Measurements from ENCODE around the gene A4GALT.
"Not testable (repeated sequence)": the region's sequence is repeated elsewhere in the genome, so short reads cannot be mapped to it uniquely, and the experiment has no call there.

A4GALT gene

DNA sequence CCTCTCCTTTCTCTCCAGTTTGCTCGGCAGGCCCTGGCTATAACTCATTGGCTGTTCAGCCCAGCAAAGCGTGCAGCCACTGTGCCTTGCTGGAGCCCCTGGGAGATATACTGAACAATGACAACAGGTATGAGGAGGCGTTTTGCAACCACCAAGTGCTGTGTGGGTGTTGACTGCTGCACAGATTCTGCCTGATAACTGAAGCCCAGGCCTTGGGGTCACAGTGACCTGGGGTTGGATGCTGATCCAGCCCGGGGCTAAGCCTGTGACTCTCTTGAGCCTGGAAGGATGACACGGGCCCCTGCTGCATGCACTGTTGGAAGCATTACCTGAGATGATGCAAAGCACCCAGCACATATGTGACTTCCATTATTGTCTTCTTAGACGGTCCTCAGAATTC, 13.7 kb upstream of the A4GALT start:
- no peak for DNase-seq

DNA sequence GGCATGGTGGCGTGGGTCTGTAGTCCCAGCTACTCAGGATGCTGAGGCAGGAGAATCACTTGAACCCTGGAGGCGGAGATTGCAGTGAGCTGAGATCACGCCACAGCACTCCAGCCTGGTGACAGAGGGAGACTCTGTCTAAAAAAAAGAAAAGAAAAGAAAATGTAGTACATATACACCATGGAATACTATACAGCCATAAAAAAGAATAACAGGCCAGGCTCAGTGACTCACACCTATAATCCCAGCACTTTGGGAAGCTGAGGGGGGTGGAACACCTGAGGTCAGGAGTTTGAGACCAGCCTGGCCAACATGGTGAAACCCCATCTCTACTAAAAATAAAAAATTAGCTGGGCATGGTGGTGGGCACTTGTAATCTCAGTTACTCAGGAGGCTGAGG, 12.7 kb upstream of the A4GALT start:
- not testable (repeated sequence) for DNase-seq

DNA sequence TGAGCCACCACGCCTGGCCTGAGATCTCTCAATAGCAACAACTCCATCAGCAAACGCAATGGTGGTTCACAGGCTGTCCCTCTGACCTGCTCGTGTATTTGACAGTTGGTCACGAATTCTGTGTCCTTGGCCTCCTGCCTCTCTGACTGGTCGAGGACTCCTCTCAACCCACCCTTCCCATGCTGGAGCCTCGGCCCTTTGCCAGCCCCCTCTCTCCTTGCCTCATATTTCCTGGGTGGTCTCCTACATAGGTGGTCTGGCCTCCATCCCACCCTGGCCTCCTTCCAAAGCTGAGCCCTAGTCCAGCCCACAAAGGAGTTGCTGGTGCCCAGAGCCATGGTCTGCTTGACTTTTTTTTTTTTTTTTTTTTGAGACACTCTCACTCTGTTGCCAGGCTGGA, 11.4 kb upstream of the A4GALT start:
- DNase-seq, result no peak

- no peak for DNase-seq
These were observed 6.1 kb upstream of the A4GALT start for GRCh38 chr22:42726811-42727210.

DNA sequence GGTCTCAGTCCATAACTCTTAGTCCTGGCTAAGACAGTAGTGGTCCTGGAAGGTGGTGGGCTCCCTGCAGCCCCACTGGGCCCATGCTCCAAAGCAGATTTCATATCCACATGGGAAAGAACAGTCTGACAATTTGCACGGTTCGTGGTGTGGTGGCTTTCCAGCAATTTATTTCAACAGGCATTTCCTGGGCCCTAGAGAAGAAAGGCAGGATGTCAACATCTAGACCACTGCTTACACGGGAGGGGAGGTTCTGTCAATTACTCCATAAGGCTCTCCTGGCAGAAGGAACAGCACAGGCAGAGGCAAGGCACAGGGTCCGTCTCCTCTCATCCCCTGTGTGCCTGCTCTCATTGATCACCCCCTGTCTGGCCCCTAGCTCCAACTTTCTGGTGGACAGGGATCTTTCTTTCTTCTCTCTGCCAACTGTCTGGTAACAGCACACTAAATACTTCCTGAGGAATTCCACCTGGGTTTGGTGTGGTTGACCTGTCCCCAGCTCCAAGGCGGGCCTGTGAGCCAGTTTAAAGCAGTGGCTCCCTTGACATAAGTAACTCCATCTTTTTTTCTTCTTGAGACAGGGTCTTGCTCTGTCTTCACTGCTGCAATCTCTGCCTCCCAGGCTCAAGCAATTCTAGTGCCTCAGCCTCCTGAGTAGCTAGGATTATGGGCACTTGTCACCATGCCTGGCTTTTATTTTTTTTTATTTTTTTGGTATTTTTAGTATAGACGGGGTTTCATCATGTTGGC, 5.1 kb upstream of the A4GALT start:
- no peak for DNase-seq

GRCh38 chr22:42724062-42724461, 3.4 kb upstream of the A4GALT start:
- no peak for DNase-seq

DNA sequence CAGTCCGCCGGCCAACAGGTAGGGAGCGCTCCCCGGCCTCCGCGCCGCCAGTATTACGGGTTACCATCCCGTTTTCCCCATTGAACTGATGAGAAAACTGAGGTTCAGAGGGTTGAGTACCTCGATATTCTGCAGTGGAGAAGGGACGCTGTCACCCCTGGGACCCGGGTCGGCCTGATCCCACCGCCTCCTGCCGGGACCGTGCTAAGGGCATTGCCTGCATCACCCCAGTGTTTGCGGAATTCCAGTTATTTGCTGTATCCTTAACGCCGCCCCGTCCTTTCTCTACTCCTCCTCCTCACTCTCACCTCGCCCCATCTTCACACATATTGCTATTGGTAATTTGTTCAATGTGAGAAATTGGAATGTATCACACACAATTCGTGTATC, 370 bp upstream of the A4GALT start:
- no peak for DNase-seq

GRCh38 chr22:42719656-42720262, 911 bp downstream of the A4GALT start:
- DNase-seq, result no peak

DNA sequence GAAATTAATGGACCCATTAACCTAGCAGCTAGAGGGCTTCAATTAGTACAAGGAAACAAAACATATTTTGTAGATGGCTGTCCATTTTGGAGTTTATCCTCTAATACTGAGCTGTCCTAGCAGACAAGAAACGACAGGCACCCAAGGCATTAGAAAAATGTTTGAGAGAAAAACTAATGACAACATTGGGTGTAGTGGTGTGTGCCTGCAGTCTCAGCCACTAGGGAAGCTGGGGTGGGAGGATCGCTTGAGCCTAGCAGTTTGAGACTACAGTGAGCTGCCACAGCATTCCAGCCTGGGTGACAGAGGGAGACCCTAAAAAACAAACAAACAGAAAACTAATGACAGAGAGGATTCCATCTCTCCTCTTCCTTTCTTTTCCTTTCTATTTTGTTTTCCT, 1.5 kb downstream of the A4GALT start:
- no peak for DNase-seq

GRCh38 chr22:42717197-42717928, 3.3 kb downstream of the A4GALT start:
- DNase-seq, result peak; percentile 66

DNA sequence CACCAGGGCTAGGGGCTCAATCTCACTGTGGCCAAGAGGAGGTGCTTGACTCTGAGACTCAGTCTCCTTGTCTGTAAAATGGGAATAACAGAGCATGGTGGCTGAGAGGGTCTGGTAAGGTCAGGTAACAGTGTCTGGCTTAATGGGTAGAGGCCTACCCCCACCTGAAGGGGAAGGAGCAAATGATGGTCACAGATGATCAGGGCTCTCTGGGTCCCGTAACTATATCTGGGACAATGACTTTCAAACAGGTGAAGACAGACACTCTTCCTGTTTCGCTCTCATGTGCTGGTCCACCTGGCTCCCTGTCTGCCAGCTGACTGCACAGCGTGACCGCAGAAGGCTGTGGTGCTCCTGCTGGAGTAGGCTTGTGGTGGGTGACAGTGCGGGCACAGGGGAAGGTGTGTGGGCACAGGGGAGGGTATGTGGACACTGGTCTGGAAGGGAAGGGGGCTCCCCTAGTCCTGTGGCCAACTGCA, 4.0 kb downstream of the A4GALT start:
- DNase-seq, result peak; percentile 13

- DNase-seq, result no peak
These were observed 4.4 kb downstream of the A4GALT start for GRCh38 chr22:42716221-42716620.

DNA sequence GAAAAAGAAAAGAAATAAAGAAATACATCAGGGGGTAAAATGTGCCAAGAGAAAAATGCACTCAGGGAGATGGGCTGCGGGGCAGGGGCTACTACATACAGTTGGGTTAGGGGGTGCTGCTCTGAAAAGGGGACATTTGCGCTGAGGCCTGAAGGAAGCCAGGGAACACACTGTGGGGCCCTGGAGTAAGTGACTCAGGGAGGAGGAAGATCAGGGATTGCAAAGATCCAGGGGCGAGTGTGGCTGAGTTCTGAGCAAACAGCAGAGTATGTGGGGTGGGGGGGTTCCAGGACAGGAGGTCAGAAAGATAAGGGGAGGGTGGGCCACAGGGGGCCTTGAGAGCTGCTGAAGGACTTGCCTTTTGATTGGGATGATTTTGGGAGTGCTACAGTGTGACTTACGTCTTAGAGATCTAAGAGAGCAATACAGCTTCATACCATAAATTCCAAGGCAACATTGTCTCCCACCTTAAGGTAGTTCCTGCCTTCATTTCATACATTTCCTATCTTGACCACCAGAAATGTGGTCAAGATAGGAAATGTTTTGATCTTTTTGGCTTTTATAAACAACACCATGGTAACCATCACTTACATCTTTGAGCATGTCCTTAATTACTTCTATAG, 5.8 kb downstream of the A4GALT start:
- DNase-seq, result no peak

DNA sequence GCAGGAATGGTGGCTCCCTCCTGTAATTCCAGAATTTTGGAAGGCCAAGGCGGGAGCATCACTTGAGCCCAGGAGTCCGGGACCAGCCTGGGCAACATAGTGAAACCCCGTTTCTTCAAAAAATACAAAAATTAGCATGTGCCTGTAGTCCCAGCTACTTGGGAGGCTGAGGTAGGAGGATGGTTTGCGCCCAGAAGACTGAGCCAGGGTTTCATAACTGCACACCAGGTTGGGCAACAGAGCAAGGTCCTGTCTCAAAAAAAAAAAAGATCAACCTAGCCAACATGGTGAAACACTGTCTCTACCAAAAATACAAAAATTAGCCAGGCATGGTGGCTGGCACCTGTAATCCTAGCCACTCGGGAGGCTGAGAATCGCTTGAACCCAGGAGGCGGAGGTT, 6.4 kb downstream of the A4GALT start:
- no peak for DNase-seq

DNA sequence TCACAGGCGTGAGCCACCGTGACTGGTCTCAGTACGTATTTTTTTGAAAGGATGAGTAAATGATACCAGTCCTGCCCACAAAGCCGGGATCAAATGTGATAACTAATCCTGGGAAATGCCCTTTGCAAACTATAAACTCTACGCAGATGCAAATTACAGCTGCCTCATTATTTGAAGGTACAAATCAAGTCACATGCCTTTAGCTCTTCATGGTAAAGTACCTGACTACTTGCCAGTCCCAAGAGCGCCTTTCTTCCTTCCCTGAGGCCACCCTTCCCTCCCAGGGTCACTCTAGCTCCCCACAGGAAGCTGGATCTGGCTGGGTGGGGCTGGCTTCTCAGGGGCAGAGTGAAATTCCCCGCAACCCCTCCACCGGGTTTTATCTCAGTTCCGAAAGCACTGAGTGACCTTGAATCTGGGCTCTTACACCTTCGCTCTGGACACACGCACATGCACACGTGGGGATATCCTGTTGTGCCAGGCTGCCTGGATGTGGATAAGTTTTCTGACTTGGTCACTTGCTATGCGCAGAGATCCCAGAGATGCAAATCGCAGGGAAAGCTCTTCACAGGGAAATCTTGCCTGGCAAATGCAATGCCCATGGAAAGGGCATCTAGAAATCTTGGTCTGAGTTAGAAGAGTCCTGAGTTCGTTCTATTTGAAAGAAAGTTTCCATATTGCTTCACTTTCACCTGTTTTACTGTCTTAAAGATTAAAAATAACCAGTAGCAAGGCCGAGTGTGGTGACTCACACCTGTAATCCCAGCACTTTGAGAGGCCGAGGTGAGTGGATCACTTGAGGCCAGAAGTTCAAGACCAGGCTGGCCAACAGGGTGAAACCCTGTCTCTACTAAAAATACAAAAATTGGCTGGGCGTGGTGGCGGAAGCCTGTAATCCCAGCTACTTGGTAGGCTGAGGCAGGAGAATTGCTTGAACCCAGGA, 8.5 kb downstream of the A4GALT start:
- DNase-seq, result no peak

DNA sequence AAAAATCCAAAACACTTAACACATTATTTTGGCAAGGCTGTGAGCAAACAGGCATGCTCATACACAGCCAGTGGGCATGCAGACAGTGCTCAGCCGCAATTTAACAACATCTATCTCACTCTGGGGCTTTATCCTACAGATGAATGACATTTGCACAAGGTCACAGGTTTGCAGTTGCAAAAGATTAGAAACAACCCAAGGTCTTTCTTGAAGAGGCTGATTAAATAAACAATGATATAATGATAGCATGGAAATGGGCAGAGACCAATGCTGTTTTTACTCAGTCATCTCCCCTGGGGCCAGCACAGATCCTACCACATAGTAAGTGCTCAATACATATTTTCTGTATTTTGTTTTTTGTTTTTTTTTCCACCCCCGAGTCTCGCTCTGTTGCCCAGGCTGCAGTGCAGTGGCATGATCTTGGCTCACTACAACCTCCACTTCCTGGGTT, 9.4 kb downstream of the A4GALT start:
- no peak for DNase-seq

- no peak for DNase-seq
These were observed 12.3 kb downstream of the A4GALT start for GRCh38 chr22:42708417-42708816.

DNA sequence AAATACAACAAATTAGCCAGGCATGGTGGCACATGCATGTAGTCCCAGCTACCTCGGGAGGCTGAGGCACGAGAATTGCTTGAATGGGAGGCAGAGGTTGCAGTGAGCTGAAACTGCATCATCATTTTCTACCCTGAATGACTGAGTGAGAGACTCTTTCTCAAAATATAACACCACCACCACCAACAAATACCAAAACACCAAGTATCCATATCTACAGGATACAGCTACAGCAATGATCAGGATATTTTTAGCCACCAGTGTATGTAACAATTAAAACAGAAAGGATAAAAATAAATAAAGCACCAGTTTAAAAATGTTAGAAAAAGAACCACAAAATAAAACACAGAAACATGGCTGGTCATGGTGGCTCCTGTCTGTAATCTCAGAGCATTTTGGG, 13.2 kb downstream of the A4GALT start:
- no peak for DNase-seq

DNA sequence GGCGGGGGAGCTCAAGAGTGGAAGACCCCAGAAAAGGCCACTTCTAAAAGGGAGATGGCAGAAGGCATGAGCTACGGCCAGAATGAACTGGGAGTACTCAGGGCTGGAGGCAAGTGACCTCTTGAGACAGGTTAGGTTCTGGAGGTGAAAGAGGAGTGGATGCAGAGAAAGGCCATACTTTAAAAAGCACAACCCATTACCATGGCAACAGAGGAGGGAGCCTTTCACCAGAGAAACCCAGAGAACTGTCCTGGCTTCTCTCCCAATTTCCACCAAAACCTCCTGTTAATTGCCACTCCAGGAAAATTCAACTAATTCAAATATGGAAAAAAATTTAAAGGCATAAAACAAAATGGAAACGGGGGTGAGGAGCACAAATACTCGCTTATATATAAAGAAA, 15.8 kb downstream of the A4GALT start:
- DNase-seq, result no peak

- DNase-seq, result no peak
These were observed 18.0 kb downstream of the A4GALT start for GRCh38 chr22:42702675-42703074.

- no peak for DNase-seq
These were observed 19.0 kb downstream of the A4GALT start for GRCh38 chr22:42701694-42702093.

- DNase-seq, result no peak
These were observed 19.8 kb downstream of the A4GALT start for GRCh38 chr22:42700901-42701300.

Measured in NCI-H2171 (cell line).